Lower lobe of right lung (tissue), 2 donors: ENCODE results near the gene KBTBD8. TPM values are rescaled to one million over a fixed set of nuclear protein-coding genes. Genes with fewer than 3 reads are reported as not detected.

Experiments used
- ATAC-seq, 2 donors: fragments of 200-7000 bp; cut with Tn5 transposase; one replicate each; pipeline ENCODE4 v1.9.1; 2020 to 2022; ENCODE audit warnings: mild to moderate bottlenecking in 2 of 2, moderate library complexity in 2 of 2
- DNase-seq: peaks from one replicate; pipeline ENCODE4 v3.0.0-alpha.2; 2020
- H3K27ac ChIP-seq: fragments of 200-600 bp; one replicate; pipeline ENCODE4 v1.8.0; 2022
- H3K27me3 ChIP-seq: fragments of 200-600 bp; one replicate; pipeline ENCODE4 v1.8.0; 2022; ENCODE audit warnings: low read depth
- H3K36me3 ChIP-seq: fragments of 200-600 bp; one replicate; pipeline ENCODE4 v1.8.0; 2022; ENCODE audit warnings: mild to moderate bottlenecking
- H3K4me1 ChIP-seq: fragments of 200-600 bp; one replicate; pipeline ENCODE4 v1.8.0; 2022
- H3K4me3 ChIP-seq: fragments of 200-600 bp; one replicate; pipeline ENCODE4 v1.8.0; 2022; ENCODE audit warnings: mild to moderate bottlenecking
- H3K9me3 ChIP-seq: fragments of 200-600 bp; one replicate; pipeline ENCODE4 v1.8.0; 2022
- CTCF ChIP-seq: fragments of 200-600 bp; IDR thresholded peaks from one replicate; pipeline ENCODE4 v1.8.0; 2022; ENCODE audit warnings: antibody characterized with exemption, mild to moderate bottlenecking
- intact Hi-C: fragments of 100-400 bp; cut with DNase I; formaldehyde crosslinking; loops from one replicate; pipeline ENCODE4 v1.11.0; 2022
- total RNA-seq: library from RNA; stranded (reverse); fragmentation: NEBNext Ultra II Directional; extraction: Animal tissue kit (Norgen Biotek cat#: 25700); gene quantifications from one replicate; pipeline ENCODE4 v1.2.1, GENCODE V29; 2021
- donor health status: DM: no; HTN: yes; CAD: no; lungs with severe emphysema.

The KBTBD8 gene
- total RNA-seq, 1 donor from 2014 or later, result 5.8 TPM

GRCh38 chr3:67018789-67019526 lies 20.9 kb downstream of the KBTBD8 start:
- intact Hi-C loops, result no loop called here
- no peaks in the 10 kb centered on the region for H3K36me3 ChIP-seq
- ATAC-seq (no peak), DNase-seq (no peak)
- no peak overlapping the region for H3K4me3 ChIP-seq
- no peaks in the 10 kb centered on the region for H3K9me3 ChIP-seq
- H3K27ac ChIP-seq, result no peak overlapping the region
- no peaks in the 10 kb centered on the region for H3K27me3 ChIP-seq
- no peaks in the 10 kb centered on the region for H3K4me1 ChIP-seq
- no peak for TF ChIP-seq CTCF

GRCh38 chr3:67028001-67028784 lies 30.1 kb downstream of the KBTBD8 start:
- ATAC-seq (no peak), DNase-seq (no peak)
- Histone ChIP-seq H3K4me3 (no peak overlapping the region), H3K9me3 (no peaks in the 10 kb centered on the region), H3K27ac (no peak overlapping the region), H3K4me1 (no peaks in the 10 kb centered on the region), H3K36me3 (no peaks in the 10 kb centered on the region), H3K27me3 (no peaks in the 10 kb centered on the region)
- intact Hi-C loops, result no loop called here
- no peak for TF ChIP-seq CTCF

DNA sequence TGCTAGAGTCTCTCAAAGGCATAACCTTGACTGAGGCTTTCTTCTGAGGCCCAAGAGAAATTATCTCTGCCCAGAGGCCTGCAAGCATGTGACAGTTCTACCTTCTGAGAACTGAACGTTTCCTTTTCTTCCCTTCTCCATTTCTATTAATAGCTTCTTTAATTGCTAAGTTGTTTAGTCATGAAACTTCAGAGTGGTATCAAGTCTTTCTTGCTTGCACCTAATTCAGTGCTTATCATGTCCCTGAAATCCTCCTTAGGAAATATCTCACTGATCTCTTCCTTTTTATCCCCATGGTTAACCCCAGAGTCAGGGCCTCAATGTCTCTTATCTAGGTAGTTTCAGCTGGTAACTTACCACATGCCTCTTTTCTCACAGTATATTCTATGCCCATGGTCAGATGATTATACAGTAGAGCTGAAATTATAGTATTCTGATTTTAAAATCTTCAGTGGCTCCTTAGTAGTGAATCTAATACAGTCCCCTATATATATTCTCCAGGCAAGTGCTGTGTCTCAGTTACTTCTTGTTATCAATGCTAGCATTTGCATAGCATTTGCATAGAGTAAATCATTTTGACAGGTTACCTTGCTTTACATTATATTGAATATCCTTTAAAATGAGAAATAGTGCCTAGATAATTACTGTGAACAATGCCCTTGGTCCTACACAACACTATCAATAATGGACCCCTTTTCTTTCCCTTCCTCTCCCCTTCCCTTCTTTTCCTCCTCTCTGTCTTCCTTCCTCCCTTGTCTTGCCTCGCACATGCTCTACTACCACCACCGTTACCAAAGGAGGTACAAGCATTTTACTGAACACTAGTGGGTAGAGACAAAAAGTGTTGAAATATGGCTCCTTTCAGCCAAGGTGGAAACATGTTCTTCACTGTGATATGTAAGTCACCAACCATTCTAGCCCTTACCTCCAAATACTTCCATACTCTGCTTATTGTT lies 33.0 kb downstream of the KBTBD8 start:
- Histone ChIP-seq H3K4me3 (no peak overlapping the region), H3K9me3 (no peaks in the 10 kb centered on the region), H3K27ac (no peak overlapping the region), H3K27me3 (no peaks in the 10 kb centered on the region), H3K36me3 (no peaks in the 10 kb centered on the region), H3K4me1 (no peaks in the 10 kb centered on the region)
- ATAC-seq, result no peak
- TF ChIP-seq CTCF, result no peak
- intact Hi-C loops, result loop anchor here (10.0 kb wide), 1 partner anchor 56 kb away; no protein-coding TSS in a partner anchor
- no peak for DNase-seq

DNA sequence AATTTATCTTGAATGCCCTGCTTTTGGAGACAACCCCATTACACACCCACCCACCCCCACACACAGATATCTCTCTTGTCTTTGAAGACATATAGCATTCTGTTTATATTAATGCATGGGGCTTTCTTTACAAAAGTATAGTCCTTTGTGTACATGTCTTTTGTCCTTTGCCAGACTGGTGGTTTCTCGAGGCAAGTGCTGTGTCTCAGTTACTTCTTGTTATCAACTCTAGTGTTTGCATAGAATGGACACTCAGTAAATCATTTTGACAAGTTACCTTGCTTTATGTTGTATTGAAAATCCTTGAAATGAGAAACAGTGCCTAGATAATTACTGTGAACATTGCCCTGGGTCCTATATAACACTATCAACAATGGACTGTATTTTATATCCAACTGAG lies 33.9 kb downstream of the KBTBD8 start:
- no peak overlapping the region for H3K4me3 ChIP-seq
- H3K4me1 ChIP-seq, result no peaks in the 10 kb centered on the region
- DNase-seq (no peak), ATAC-seq (no peak)
- no peaks in the 10 kb centered on the region for H3K27me3 ChIP-seq
- intact Hi-C loops, result loop anchor here (10.0 kb wide), 1 partner anchor 57 kb away; no protein-coding TSS in a partner anchor
- no peak for TF ChIP-seq CTCF
- H3K9me3 ChIP-seq, result no peaks in the 10 kb centered on the region
- H3K36me3 ChIP-seq, result no peaks in the 10 kb centered on the region
- H3K27ac ChIP-seq, result no peak overlapping the region

DNA sequence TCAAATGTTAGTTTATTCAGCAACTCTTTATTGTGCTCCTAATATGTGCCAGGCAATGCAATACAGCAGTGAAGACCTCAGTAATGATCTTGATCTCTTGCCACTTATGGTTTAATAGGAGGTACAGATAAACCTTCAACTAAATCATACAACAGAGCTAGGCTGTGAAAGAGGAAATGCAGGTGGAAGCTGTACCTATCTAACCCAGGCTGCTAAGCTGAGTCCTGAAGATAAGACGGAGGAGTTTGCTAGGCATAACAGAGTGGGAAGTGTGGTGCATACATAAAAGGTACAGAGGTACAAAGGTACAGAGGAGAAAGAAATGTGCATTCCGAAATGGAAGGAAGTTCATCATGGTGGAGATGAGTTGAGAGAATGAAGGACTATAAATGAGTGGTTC lies 35.0 kb downstream of the KBTBD8 start:
- ATAC-seq (no peak), DNase-seq (no peak)
- no peak overlapping the region for H3K27ac ChIP-seq
- no peaks in the 10 kb centered on the region for H3K27me3 ChIP-seq
- no peaks in the 10 kb centered on the region for H3K4me1 ChIP-seq
- no peaks in the 10 kb centered on the region for H3K36me3 ChIP-seq
- intact Hi-C loops, result loop anchor here (10.0 kb wide), 1 partner anchor 58 kb away; no protein-coding TSS in a partner anchor
- H3K4me3 ChIP-seq, result no peak overlapping the region
- no peak for TF ChIP-seq CTCF
- no peaks in the 10 kb centered on the region for H3K9me3 ChIP-seq
